ENCODE results near the gene OR52N1.

OR52N1 gene

DNA sequence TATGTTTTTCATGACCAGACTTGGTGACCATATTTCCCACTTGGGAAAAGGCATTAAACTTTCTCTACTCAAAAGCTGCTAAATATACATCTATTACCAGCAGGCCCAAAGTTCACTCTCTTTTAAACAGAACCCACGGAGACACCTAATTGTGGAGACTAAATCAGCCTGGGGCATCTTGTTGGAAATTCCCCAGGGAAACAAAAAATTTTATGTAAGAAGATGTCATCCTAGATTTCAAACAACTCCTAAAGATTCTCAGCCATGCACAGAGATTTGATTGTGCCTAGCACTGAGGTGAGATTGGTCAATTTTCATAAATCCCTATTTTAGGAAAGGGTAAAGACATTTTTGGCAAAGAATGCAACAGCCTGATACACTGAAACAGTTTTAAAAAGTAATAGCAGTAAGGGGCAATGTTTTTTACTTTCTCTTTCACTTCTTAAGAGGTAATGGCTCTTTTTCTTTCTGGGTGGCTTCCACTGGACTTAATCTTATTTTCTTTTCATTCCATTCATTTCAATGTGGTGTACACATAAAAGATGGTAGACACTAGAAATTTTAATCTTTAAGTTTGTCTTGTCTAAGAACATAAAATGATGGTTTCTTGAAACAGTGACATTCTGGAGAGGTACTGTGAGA is 27.3 kb upstream of the OR52N1 start:
- no peak overlapping the region for H3K4me2 ChIP-seq (ENCODE audit: low read length)
- TF ChIP-seq, protein P1, sequence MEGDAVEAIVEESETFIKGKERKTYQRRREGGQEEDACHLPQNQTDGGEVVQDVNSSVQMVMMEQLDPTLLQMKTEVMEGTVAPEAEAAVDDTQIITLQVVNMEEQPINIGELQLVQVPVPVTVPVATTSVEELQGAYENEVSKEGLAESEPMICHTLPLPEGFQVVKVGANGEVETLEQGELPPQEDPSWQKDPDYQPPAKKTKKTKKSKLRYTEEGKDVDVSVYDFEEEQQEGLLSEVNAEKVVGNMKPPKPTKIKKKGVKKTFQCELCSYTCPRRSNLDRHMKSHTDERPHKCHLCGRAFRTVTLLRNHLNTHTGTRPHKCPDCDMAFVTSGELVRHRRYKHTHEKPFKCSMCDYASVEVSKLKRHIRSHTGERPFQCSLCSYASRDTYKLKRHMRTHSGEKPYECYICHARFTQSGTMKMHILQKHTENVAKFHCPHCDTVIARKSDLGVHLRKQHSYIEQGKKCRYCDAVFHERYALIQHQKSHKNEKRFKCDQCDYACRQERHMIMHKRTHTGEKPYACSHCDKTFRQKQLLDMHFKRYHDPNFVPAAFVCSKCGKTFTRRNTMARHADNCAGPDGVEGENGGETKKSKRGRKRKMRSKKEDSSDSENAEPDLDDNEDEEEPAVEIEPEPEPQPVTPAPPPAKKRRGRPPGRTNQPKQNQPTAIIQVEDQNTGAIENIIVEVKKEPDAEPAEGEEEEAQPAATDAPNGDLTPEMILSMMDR (IDR thresholded peaks at IDR 0.05): no peak
- no peaks in the 10 kb centered on the region for H3K4me1 ChIP-seq
- no peaks in the 10 kb centered on the region for H3K9me3 ChIP-seq (ENCODE audit: control insufficient read depth, low read length)
- no peaks in the 10 kb centered on the region for H3K36me3 ChIP-seq (ENCODE audit: control insufficient read depth, insufficient read depth, low read length)
- no peak overlapping the region for H3K27ac ChIP-seq
- H3K27me3 ChIP-seq (ENCODE audit: control insufficient read depth, insufficient read depth, low read length): no peaks in the 10 kb centered on the region
- H2AFZ ChIP-seq: no peak overlapping the region
- H3K4me3 ChIP-seq (ENCODE audit: low read depth, low read length): no peak overlapping the region
- H3K9ac ChIP-seq: no peak overlapping the region
- no peaks in the 10 kb centered on the region for H3K79me2 ChIP-seq

DNA sequence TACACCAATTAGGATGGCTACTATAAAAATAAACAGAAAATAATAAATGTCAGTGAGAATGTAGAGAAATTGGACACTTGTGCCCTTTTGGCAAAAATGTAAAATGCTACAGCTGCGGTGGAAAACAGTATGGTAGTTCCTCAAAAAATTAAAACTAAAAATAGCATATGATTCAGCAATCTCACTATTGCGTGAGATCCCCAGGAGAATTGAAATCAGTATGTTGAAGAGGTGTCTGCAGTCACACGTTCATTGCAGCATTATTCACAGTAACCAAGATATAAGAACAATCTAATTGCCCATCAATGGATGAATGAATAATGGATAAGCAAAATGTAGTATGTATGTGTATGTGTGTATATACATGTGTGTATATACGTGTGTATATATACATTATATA is 24.5 kb upstream of the OR52N1 start:
- Histone ChIP-seq H3K9me3 (ENCODE audit: control insufficient read depth, low read length) (no peaks in the 10 kb centered on the region), H3K9ac (no peak overlapping the region)

DNA sequence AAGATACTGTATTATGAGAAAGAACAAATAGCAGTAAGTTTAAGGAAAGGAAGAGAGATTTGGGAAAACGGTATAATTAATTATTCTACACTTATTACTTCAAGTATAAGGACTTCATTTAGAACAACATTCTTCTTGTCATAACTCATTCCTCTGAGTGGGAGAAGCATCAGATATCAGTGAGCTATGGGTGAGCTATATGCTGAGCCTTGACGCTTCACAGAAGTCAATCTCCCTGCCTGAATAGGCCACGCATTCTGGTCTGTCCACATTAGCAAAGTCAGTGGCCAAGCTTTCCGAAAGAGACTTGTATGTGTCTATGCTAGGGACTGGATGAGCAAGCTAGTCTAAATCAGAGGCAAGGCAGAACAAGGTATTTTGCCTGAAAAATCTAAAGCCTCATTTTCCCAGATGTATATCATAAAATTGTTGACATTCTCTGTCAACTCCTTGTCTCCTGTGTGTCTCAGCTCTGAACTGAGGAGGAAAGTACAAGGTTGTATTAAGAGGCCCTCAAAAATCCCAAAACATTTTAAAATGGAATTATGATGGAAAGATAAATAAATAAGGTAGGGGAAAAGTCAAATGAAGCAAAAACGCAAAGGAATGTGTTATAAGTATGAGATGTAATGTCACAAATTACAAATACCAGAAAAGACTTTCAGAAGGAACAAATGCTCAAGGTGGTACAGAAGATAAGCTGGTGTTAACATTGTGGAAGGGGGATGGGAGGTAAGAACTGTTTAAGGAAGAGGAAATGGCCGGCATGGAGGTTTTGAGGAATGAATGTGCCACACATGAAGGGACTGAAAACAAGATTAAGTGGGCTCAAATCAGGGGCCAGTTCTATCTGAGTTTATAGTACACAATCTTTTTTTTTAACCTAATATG is 19.1 kb upstream of the OR52N1 start:
- H3K27ac ChIP-seq: no peak overlapping the region
- H3K4me2 ChIP-seq (ENCODE audit: low read length): no peak overlapping the region
- TF ChIP-seq, protein P1 (IDR thresholded peaks at IDR 0.05): no peak
- no peak overlapping the region for H3K9ac ChIP-seq
- H3K9me3 ChIP-seq (ENCODE audit: control insufficient read depth, low read length): no peaks in the 10 kb centered on the region
- H2AFZ ChIP-seq: no peak overlapping the region
- H3K4me3 ChIP-seq (ENCODE audit: low read depth, low read length): no peak overlapping the region
- no peaks in the 10 kb centered on the region for H3K4me1 ChIP-seq
- no peaks in the 10 kb centered on the region for H3K36me3 ChIP-seq (ENCODE audit: control insufficient read depth, insufficient read depth, low read length)
- no peaks in the 10 kb centered on the region for H3K27me3 ChIP-seq (ENCODE audit: control insufficient read depth, insufficient read depth, low read length)
- H3K79me2 ChIP-seq: no peaks in the 10 kb centered on the region

More for the DNA sequence above, 24.5 kb upstream of the OR52N1 start:
- Histone ChIP-seq H3K4me2 (ENCODE audit: low read length) (no peak overlapping the region), H3K27me3 (ENCODE audit: control insufficient read depth, insufficient read depth, low read length) (no peaks in the 10 kb centered on the region), H3K4me1 (no peaks in the 10 kb centered on the region), H3K36me3 (ENCODE audit: control insufficient read depth, insufficient read depth, low read length) (no peaks in the 10 kb centered on the region), H2AFZ (no peak overlapping the region), H3K4me3 (ENCODE audit: low read depth, low read length) (no peak overlapping the region), H3K79me2 (no peaks in the 10 kb centered on the region), H3K27ac (no peak overlapping the region)
- TF ChIP-seq, protein P1 (IDR thresholded peaks at IDR 0.05): no peak

DNA sequence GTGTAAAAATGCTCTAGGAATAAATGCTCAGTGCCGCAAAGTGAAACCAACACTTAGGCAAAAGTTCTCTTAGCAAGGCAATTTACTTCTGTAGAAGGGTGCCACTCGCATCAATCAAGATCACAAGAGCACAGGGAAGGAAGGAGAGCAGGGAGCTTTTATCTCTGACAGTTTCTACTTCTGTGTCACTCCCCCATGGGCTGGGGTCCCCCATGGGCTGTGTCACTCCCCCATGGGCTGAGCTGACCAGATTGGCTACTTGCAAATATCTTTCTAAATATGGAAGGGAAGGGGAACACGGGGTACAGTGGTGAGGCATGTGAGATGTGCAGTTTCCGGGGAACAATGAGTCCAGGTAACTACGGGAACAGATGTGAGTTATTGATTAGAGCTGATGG is 18.1 kb upstream of the OR52N1 start:
- Histone ChIP-seq H3K4me2 (ENCODE audit: low read length) (peak overlapping the region; percentile 72), H3K4me1 (no peaks in the 10 kb centered on the region), H3K9ac (no peak overlapping the region), H3K4me3 (ENCODE audit: low read depth, low read length) (peak overlapping the region; percentile 33), H2AFZ (peak overlapping the region; percentile 46), H3K9me3 (ENCODE audit: control insufficient read depth, low read length) (no peaks in the 10 kb centered on the region), H3K79me2 (no peaks in the 10 kb centered on the region), H3K36me3 (ENCODE audit: control insufficient read depth, insufficient read depth, low read length) (no peaks in the 10 kb centered on the region), H3K27me3 (ENCODE audit: control insufficient read depth, insufficient read depth, low read length) (no peaks in the 10 kb centered on the region), H3K27ac (no peak overlapping the region)
- TF ChIP-seq, protein P1 (IDR thresholded peaks at IDR 0.05): no peak
